GM10847 (cell line): ENCODE results near the gene LPO.

Experiments used
- POLR2A ChIP-seq: IDR thresholded peaks from 2 replicates; pipeline ENCODE4 v1.6.1; 2011; ENCODE audit not compliant: insufficient read length; ENCODE audit errors: extremely low read depth

The LPO gene

GRCh38 chr17:58310511-58311428 lies 72.4 kb downstream of the LPO start:
- TF ChIP-seq POLR2A: no peak

GRCh38 chr17:58311429-58311894 lies 73.1 kb downstream of the LPO start:
- TF ChIP-seq POLR2A: no peak

DNA sequence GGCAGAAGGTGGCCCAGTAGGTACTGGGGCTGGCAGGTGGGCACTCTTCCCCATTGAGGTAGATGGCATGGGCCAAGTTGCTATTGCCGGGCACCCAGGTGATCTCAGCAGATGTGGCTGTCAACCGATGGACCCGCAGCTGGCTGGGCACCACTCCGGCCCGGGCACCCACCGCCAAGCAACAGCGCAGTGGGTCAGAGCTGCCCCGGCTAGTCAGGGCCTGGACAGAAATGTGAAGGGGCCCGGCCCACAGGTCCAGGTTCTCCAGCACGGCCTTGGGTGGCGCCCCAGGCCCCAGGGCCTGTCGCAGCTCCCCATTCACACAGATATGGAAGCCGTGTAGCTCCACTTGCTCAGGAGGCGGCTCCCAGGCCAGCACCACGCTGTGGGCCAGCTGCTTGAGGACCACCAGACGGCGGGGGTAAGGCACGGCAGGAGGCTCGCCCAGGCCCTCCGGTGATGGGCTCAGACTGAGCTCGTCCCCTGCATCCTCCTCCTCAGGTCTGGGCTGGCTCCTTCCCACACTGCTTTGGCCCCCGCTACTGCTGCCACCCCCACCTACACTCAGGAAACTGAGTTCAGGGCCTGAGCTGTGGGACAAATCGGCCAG lies 73.7 kb downstream of the LPO start:
- no peak for TF ChIP-seq POLR2A

GRCh38 chr17:58312829-58313228 lies 74.4 kb downstream of the LPO start:
- TF ChIP-seq POLR2A: no peak

DNA sequence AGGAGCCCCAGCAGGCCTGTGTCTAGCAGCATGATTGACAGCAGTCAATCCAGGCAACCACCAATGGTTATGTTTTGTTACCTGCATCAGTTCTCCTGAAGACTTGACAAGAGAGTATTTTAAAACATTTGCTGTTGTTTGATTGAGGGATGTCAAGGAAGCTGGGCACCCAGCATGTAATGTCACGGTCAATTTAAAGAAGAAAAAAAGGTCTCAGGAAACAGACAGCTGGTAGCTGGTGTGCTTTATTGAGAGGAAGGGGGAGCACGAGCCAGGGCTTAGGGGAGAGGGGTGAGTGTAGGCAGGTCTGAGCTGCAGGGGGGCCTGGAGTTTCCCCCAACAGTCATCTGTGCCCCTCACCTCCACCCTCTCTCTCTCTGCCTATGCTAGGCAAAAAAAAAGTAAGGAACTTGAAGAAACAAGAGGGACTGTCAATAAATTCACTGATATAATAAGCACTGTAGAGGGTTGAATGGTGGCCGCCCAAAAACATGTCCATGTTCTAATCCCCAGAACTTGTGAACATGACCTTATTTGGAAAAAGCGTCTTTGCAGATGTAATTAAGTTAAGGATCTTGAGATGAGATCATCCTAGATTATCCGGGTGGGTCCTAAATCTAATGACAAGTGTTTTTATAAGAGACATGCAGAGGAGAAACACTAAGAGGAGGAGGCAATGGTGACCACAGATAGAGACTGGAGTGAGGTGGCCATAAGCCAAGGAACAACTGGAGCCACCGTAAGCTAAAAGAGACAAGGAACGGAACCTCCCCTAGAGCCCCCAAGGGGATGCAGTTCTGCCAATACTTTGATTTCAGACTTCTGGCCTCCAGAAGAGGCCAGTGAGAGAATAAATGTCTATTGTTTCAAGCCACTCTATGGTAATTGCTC lies 75.7 kb downstream of the LPO start:
- no peak for TF ChIP-seq POLR2A

DNA sequence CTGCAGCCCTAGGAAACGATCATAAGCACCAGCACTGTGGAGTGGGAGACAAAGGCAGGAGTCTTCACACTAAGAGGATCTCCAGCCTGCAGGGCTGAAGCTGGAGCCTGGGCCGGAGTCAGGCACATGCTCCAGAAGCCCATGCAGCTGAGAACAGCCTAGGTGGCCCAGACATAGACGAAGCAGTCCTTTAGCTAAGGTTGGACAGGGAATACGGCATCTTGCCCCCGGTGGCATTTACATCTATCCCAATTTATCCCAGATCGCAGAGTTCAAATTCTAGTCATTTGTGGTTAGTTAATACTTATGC lies 76.3 kb downstream of the LPO start:
- no peak for TF ChIP-seq POLR2A

GRCh38 chr17:58315281-58315711 lies 76.9 kb downstream of the LPO start:
- TF ChIP-seq POLR2A: no peak

DNA sequence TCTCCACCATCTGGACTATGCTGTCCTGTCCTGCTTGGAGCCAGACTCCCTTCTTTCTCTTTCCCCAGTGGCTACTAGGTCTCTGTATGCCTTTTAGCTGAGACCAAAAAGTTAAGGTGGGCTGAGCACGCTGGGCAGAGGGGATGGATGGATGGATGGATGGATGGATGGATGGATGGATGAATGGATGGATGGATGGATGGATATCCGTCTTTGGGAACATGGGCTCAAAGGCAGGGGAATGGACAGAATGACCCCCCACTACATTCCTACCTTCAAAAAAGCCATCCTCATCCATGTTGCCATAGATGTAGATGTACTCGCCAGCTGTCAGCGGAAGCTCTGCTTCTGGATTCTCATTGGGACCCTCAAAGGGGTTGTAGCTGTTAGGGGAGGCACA lies 77.4 kb downstream of the LPO start:
- TF ChIP-seq POLR2A: no peak

DNA sequence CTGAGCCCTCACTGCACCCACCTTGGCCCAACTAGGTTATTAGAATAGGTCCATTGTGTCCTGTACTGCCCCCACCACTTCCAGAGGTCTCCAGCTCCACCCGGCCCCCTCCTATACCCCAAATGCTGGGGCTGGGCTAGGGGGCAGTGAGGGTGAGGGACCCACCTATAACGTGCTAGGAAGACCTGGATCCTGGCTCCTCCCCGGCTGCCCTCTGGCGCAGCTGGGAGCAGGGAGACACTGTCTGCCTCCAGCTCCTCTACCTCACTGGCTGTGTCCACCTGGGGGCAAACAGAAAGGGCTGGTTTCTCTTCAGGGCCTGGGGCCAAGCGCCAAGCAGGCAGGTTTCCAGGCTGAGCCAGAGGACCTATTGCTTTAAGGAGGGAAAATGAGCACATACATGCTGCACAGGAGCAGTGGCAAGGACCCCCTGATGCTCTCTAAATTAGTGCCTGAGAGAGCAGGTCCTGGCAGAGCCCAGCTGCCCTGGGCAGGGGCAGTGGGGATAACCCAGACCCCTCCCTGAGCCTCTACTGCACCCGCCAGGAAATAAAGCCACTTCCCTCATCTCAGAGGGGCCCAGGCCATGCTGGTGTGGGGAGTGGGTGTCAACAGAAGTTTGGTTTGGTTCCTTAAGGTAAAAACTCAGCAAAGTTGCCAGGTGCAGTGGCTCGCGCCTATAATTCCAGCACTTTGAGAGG lies 78.0 kb downstream of the LPO start:
- TF ChIP-seq POLR2A: no peak

GRCh38 chr17:58317421-58318064 lies 79.2 kb downstream of the LPO start:
- TF ChIP-seq POLR2A: no peak

DNA sequence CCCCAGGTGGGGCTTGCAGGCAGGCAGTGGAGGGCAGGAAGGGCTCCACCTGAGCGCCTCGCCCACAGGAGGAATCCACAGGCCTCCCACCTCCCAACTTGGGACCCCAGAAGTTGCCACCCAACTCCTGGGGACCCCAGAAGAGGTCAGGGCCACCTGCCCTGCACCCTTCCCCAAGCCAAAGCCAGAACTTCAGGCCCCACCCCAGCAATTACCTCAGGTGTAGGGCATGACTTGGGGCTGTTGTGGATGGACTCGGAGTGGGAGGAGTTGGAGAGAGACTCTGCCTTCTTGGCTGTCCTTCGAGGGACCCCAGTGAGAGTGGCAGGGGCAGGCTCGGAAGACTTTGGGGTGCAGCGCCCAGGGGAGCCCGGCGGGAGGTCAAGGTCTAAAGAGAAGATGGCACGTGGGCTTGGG lies 79.7 kb downstream of the LPO start:
- TF ChIP-seq POLR2A: no peak
